Natural killer cell (primary cell): Measurements from ENCODE around the gene RCL1. TPM values are rescaled to one million over a fixed set of nuclear protein-coding genes. Genes with fewer than 3 reads are reported as not detected.

Source experiments
- ATAC-seq, 3 donors: fragments of 150-1000 bp in 2 of 3; fragments of 200-7000 bp in 1 of 3; cut with Tn5 transposase; 1 replicate in 1 of 3; 2 replicates in 2 of 3; pipeline ENCODE4 v1.10.0; 2021; ENCODE audit warnings: mild to moderate bottlenecking in 2 of 3, moderate library complexity in 2 of 3
- DNase-seq, 2 donors: peaks; one replicate each; pipeline versions ENCODE4 v3.0.0 to v3.0.0-alpha.2; 2013 to 2021; ENCODE audit warnings: mixed read lengths in 1 of 2
- H3K27ac ChIP-seq: one replicate; pipeline ENCODE4 v1.5.1; 2013; ENCODE audit warnings: mild to moderate bottlenecking, low read length
- H3K27me3 ChIP-seq: one replicate; pipeline ENCODE4 v1.6.1; 2013; ENCODE audit warnings: low read length; ENCODE audit not compliant: control insufficient read depth, insufficient read depth
- H3K36me3 ChIP-seq: one replicate; pipeline ENCODE4 v1.6.1; 2013; ENCODE audit warnings: low read length; ENCODE audit not compliant: control insufficient read depth, insufficient read depth
- H3K4me1 ChIP-seq: one replicate; pipeline ENCODE4 v1.6.1; 2013; ENCODE audit warnings: low read length; ENCODE audit not compliant: control insufficient read depth, insufficient read depth
- H3K4me3 ChIP-seq: one replicate; pipeline ENCODE4 v1.5.1; 2013; ENCODE audit warnings: low read length
- H3K9me3 ChIP-seq: one replicate; pipeline ENCODE4 v1.6.1; 2013; ENCODE audit warnings: low read length; ENCODE audit not compliant: control insufficient read depth, insufficient read depth
- H3K27ac Mint-ChIP-seq, 2 donors: one replicate each; pipeline ENCODE4 v1.8.0; 2022; ENCODE audit warnings: mild to moderate bottlenecking in 2 of 2, mixed read lengths in 2 of 2, moderate library complexity in 1 of 2
- H3K27me3 Mint-ChIP-seq, 2 donors: one replicate each; pipeline ENCODE4 v1.8.0; 2022; ENCODE audit warnings: low read depth in 2 of 2, mixed read lengths in 2 of 2
- H3K36me3 Mint-ChIP-seq: one replicate; pipeline ENCODE4 v1.8.0; 2022; ENCODE audit warnings: mixed read lengths
- H3K4me1 Mint-ChIP-seq, 2 donors: one replicate each; pipeline ENCODE4 v1.8.0; 2022; ENCODE audit warnings: mixed read lengths in 2 of 2
- H3K4me3 Mint-ChIP-seq: one replicate; pipeline ENCODE4 v1.8.0; 2022; ENCODE audit warnings: mild to moderate bottlenecking, moderate library complexity, mixed read lengths
- H3K9me3 Mint-ChIP-seq, 2 donors: one replicate each; pipeline ENCODE4 v1.8.0; 2022; ENCODE audit warnings: mixed read lengths in 2 of 2
- CTCF ChIP-seq: fragments of 200-600 bp; IDR thresholded peaks from one replicate; pipeline ENCODE4 v1.8.0; 2022; ENCODE audit warnings: antibody characterized with exemption
- WGBS: methylation state at CpG from one replicate; pipeline ENCODE4 v1.1.7; 2013; ENCODE audit warnings: missing lambda C conversion rate; ENCODE audit not compliant: insufficient coverage; 5-methylcytosine and 5-hydroxymethylcytosine counted together
- intact Hi-C: fragments of 100-400 bp; cut with micrococcal nuclease; formaldehyde crosslinking; loops from one replicate; pipeline ENCODE4 v1.14.2; 2022
- total RNA-seq, 4 donors: library from RNA; stranded (reverse); fragments of 120-200 nt in 1 of 4; gene quantifications; one replicate each; pipeline versions ENCODE4 v1.2.3 to v1.2.4, GENCODE V29; 2013 to 2022

Gene RCL1
- total RNA-seq, 3 donors from 2014 or later (not counting 1 experiment from before 2014, with no cell fraction given) = 18.1 to 26.3 (median 23.0) TPM

- no peak for ATAC-seq
- no peaks in the 10 kb centered on the region for H3K36me3 Mint-ChIP-seq
Measured at GRCh38 chr9:4875559-4875958, 82.8 kb downstream of the RCL1 start.

GRCh38 chr9:4879115-4879558, 86.4 kb downstream of the RCL1 start:
- Mint-ChIP-seq H3K4me1 (no peaks in the 10 kb centered on the region), H3K9me3 (no peaks in the 10 kb centered on the region), H3K36me3 (no peaks in the 10 kb centered on the region), H3K4me3 (no peak overlapping the region), H3K27me3 (no peaks in the 10 kb centered on the region), H3K27ac (no peak overlapping the region)
- 99% methylated on average over 3 of the region's 3 CpGs for WGBS
- DNase-seq (no peak), ATAC-seq (no peak)
- no peak for TF ChIP-seq CTCF
- Histone ChIP-seq H3K27me3 (no peaks in the 10 kb centered on the region), H3K4me1 (no peaks in the 10 kb centered on the region), H3K9me3 (no peaks in the 10 kb centered on the region), H3K27ac (no peak overlapping the region), H3K4me3 (no peak overlapping the region), H3K36me3 (no peaks in the 10 kb centered on the region)
- intact Hi-C loops = no loop called here

More at GRCh38 chr9:4875559-4875958, 82.8 kb downstream of the RCL1 start:
- H3K27me3 Mint-ChIP-seq = no peaks in the 10 kb centered on the region
- intact Hi-C loops = no loop called here
- TF ChIP-seq CTCF = no peak
- no peaks in the 10 kb centered on the region for H3K9me3 ChIP-seq
- no peaks in the 10 kb centered on the region for H3K9me3 Mint-ChIP-seq
- H3K4me1 ChIP-seq = no peaks in the 10 kb centered on the region
- H3K27ac Mint-ChIP-seq = no peak overlapping the region
- 98% methylated on average over 4 of the region's 4 CpGs for WGBS
- no peak overlapping the region for H3K27ac ChIP-seq
- H3K27me3 ChIP-seq = no peaks in the 10 kb centered on the region
- H3K36me3 ChIP-seq = no peaks in the 10 kb centered on the region
- no peaks in the 10 kb centered on the region for H3K4me1 Mint-ChIP-seq
- no peak for DNase-seq
- no peak overlapping the region for H3K4me3 ChIP-seq
- H3K4me3 Mint-ChIP-seq = no peak overlapping the region

GRCh38 chr9:4883326-4883873, 90.7 kb downstream of the RCL1 start:
- intact Hi-C loops = no loop called here
- Histone ChIP-seq H3K4me1 (no peaks in the 10 kb centered on the region), H3K27me3 (no peaks in the 10 kb centered on the region), H3K9me3 (no peaks in the 10 kb centered on the region), H3K36me3 (no peaks in the 10 kb centered on the region), H3K27ac (no peak overlapping the region), H3K4me3 (no peak overlapping the region)
- 100% methylated on average over 2 of the region's 3 CpGs for WGBS
- DNase-seq (no peak), ATAC-seq (no peak)
- H3K4me3 Mint-ChIP-seq = no peak overlapping the region
- H3K36me3 Mint-ChIP-seq = no peaks in the 10 kb centered on the region
- H3K9me3 Mint-ChIP-seq = no peaks in the 10 kb centered on the region
- no peaks in the 10 kb centered on the region for H3K27me3 Mint-ChIP-seq
- TF ChIP-seq CTCF = no peak
- no peaks in the 10 kb centered on the region for H3K4me1 Mint-ChIP-seq
- no peak overlapping the region for H3K27ac Mint-ChIP-seq

GRCh38 chr9:4886698-4887097, 94.0 kb downstream of the RCL1 start:
- no peaks in the 10 kb centered on the region for H3K27me3 ChIP-seq
- Mint-ChIP-seq H3K9me3 (no peaks in the 10 kb centered on the region), H3K27ac (no peak overlapping the region), H3K4me1 (no peaks in the 10 kb centered on the region), H3K27me3 (no peaks in the 10 kb centered on the region), H3K4me3 (no peak overlapping the region), H3K36me3 (no peaks in the 10 kb centered on the region)
- H3K4me1 ChIP-seq = no peaks in the 10 kb centered on the region
- TF ChIP-seq CTCF = no peak
- 82% methylated on average over 6 of the region's 6 CpGs for WGBS
- H3K27ac ChIP-seq = no peak overlapping the region
- no peaks in the 10 kb centered on the region for H3K36me3 ChIP-seq
- H3K4me3 ChIP-seq = no peak overlapping the region
- DNase-seq (no peak), ATAC-seq (no peak)
- intact Hi-C loops = no loop called here
- no peaks in the 10 kb centered on the region for H3K9me3 ChIP-seq
